SW480 (cell line): ENCODE data around the gene UNKL.

Experiments
- DNase-seq: peaks from one replicate; pipeline ENCODE4 v3.0.0-alpha.2; 2016; ENCODE audit warnings: low spot score

Gene UNKL

DNA sequence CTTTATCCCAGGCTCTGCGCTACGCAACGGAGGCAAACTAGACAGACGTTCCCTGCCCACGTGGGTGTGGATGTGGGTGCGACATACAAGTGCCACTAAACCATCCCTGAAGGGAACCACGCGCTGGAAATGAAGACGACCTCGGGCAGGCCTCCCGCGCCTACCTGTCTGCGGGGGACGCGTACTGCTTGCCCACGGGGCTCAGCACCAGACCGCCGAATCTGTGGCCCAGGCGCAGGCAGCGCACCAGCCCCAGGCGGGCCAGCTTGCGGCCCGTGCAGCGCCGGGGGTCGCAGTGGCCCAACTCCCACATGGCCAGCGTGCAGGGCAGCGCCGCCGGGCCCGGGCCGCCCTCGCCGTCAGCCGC is 63.3 kb downstream of the UNKL start:
- DNase-seq, result no peak

DNA sequence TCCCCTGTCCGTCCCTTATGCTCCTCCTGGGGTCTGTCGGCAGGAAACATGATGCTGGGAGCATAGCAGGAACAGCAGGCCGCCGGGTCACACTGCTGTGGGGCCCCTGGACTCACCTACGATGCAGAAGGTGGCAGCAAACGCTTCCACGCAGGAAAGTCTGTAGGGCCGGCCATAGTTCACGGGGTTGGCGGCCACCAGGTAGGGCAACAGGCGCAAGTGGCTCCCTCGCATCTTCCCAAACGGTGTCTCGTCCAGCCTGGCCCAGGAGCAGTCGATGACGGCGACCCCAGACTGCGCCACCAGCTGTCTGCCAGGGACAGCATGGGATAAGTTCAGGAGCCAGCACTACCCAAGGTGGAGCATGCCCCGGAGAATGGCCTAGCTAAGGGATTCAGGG is 63.8 kb downstream of the UNKL start:
- DNase-seq, result no peak

DNA sequence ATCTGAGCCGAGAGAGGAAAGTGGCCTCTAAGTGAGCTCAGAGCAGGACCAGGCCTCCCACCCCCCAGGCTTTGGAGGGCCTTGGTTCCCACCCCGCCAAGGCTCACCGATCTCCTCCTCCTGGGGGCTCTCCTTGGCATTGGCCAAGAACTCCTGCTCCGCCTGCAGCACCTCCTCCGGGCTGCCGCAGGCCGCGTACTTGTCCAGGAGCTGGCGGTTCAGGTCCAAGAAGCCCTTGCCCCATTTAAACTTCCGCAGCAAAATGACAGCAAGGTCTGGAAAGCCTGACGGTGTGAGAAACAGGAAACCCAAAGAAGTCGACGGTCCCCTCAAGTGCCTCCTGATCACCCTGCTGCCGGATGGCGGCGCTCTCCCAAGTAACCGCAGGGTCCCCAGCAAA is 64.6 kb downstream of the UNKL start:
- no peak for DNase-seq

DNA sequence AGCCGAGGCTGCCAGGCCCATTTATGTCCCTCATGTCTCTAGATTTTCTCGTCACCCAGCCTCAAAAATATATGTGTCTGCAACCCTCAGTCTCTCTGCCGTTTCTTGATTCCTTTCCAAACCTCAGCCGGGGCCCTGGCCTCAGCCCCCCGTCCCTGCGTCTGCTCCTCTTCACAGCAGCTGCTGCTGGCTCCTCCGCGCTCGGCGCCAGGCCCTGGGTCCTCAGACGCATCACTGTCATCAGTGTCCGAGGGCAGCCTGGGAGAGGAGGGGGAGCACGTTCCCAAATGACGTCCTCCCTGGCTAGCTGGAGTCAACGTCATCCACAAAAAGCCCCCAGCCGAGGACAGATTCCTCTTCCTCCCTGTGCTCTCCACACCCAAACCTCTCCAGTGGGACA is 65.2 kb downstream of the UNKL start:
- DNase-seq, result no peak

DNA sequence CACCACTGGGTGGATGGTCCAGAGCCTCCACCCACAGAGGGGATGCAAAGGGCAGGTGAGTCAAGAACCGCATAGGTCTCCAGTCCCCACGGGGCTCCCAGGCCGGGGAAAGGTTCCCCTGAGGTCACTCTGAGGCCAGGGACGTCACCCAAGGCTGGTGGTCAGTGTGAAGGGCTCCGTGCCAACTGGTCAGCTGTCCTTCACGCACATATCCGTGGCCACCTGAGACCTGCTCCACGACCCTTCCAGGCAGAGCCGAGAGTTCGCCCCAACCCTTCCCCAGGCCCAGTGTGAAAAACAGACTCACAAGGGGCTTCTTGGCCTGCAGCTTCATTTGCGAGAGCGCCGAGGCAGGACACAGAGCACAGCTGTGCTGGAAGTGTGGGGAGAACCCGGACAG is 65.6 kb downstream of the UNKL start:
- DNase-seq, result no peak

DNA sequence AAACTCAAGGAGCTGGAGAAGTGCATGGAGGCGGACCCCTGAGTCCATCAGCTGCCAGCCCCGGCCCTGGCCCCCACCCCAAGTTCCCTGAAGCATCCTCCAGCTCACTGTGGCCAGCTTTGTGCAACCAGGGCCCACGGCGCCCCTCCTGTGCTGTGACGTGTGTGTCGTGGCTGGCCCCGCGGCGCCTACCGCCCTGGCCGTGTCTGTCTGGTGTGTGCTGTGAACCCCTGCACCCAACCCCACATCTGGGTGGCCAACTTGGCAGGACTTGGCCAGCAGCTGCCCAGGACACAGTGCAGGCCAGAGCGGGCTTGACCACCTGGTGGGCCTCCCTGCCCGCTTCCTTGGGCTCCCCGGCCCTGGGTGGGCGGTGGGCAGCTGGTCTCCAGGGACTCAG is 66.1 kb downstream of the UNKL start:
- no peak for DNase-seq

DNA sequence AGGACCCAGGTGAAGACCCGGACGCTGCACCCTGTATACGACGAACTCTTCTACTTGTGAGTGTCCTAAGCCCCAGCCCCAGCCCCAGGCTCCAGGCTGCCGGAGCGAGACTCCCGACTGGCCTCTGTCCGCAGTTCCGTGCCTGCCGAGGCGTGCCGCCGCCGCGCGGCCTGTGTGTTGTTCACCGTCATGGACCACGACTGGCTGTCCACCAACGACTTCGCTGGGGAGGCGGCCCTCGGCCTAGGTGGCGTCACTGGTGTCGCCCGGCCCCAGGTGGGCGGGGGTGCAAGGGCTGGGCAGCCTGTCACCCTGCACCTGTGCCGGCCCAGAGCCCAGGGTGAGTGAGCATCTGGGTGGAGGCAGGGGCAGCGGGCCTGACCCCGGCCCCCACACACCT is 66.5 kb downstream of the UNKL start:
- no peak for DNase-seq

DNA sequence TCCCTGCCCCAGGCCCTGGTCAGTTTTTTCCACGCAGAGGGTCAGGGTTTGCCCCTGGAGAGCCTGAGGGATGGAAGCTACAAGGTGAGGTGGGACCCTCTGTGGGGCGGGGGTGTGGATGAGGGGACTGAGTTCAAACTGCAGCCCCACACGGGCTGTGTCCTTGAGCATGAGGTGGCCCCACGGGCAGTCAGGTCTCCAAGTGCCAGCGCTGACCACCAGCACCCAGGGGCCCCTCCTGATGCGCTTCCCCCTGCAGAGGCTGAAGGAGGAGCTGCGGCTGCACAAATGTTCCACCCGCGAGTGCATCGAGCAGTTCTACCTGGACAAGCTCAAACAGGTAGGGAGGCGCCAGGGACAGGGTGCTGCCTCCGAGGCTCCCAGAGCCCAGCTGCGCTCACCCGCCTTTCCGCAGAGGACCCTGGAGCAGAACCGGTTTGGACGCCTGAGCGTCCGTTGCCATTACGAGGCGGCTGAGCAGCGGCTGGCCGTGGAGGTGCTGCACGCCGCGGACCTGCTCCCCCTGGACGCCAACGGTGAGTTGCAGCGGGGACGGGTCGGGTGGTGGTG is 67.1 kb downstream of the UNKL start:
- DNase-seq, result no peak

DNA sequence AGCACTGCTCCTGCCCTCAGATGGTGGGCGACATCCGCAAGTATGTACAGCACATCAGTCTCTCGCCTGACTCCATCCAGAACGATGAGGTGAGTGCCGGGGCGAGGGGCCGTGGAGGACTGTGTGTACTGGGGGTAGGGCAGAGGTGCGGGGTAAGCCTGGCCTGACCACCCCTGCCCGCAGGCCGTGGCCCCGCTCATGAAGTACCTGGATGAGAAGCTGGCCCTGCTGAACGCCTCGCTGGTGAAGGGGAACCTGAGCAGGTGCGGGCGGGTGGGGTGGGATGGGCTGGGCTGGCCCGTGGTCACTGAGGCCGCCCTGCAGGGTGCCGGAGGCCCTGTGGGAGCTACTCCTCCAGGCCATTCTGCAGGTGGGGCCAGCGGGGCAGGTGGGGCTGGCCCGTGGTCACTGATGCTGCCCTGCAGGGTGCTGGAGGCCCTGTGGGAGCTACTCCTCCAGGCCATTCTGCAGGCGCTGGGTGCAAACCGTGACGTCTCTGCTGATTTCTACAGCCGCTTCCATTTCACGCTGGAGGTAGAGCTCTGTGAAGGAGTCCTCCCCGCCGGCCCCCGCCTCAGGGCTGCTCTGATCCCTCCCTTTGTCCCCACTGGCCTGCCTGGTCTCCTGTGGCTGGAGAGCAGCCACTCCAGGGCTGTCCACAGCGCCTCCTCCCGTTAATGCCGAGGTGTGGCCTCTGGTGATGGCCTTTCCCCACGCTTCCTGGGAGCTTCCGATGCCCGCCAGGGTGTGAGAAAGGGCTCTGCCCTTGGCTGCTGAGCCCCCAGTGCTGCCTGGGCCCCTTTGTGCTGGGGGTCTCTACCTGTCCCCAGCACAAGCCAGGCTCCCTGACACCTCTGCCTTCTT is 67.8 kb downstream of the UNKL start:
- no peak for DNase-seq

DNA sequence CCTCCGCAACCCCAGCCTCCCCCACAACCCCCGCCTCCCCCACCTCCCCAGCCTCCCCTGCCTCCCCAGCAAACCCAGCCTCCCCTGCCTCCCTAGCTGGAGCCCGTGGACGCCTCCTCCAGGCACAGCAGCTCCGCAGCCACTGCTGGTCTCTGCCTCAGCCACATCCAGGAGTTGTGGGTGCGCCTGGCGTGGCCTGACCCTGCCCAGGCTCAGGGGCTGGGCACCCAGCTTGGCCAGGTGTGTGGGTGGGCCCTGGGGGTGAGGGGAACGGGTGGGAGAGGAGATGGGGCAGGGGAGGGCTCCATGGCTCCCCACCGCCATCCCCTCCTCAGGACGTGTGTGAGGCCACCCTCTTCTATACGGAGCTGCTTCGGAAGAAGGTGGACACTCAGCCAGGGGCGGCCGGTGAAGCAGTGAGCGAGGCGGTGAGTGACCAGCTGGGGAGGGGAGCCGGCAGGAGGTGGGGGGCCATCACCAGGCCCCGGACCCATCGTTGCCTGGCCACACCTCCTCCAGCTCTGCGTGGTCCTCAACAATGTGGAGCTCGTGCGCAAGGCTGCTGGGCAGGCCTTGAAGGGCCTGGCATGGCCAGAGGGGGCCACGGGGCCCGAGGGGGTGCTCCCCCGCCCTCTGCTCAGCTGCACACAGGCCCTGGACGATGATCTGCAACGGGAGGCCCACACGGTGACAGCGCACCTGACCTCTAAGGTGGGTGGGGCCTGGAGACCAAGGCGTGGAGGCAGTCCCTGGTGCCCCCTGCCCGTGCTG is 68.7 kb downstream of the UNKL start:
- no peak for DNase-seq

DNA sequence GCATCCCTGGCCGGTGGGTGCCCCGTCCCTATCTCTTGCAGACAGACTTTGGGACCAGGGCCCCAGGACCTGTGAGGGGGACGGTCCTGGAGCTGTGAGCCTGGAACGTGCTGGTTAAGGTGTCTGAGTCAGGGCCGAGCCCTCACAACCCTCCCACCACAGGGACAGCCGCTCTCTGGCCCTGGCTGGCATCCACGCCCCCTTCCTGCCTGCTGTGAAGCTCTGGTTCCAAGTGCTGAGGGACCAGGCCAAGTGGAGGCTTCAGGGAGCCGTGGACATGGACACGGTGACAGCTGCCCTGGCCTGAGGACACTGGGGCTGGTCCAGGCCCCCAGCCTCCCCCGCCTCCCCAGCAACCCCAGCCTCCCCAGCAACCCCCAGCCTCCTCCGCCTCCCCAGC is 69.4 kb downstream of the UNKL start:
- no peak for DNase-seq

DNA sequence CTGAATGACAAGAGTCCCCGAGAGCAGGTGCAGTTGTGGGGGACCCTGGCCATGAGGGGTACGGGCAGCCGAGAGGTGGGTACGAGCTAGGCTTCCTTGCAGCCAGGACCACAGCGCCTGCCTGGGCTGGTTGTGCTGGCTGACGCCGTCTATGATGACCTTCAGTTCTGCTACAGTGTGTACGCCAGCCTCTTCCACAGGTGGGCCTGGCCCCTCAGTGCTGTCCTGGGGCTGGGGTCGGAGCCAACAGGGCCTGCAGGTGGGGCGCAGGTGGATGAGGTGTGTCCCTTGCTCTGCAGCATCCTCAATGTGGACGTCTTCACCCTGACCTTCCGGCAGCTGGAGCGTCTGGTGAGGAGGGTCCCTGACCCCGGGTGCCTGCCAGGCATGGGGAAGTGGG is 70.0 kb downstream of the UNKL start:
- no peak for DNase-seq

DNA sequence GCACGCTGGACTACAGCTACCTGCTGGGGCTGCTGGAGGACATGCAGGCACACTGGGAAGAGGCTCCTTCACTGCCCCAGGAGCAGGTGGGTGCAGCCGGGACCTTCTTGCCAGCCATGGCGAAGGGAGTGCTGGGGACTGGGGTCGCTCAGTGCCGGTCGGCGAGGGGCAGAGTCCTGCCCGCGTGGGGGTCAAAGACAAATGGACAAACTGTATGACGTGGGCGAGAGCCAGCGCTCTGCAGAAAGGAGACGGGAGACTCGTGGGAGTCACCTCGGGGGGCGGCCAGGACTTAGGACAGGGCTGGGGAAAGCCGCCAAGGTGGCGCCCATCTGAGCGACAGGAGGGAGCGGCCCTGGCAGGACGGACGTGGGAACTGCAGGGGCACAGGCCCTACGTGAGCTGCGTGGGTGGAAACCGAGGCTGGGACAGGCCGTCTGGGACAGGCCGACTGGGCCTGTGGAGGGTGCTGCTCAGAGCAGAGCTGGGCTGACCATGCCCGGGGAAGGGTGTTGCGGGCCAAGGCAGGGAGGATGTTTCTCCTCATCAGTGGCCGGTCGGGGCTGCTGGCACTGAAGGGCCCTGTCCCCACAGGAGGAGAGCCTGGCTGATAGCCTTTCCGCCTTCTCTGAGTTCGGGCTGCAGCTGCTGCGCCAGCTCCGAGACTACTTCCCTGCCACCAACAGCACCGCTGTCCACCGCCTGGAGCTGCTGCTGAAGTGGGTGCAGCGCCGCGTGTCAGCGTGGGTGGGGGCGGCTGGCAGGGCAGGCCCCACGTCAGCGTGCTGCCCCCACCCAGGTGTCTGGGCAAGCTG is 70.9 kb downstream of the UNKL start:
- no peak for DNase-seq

DNA sequence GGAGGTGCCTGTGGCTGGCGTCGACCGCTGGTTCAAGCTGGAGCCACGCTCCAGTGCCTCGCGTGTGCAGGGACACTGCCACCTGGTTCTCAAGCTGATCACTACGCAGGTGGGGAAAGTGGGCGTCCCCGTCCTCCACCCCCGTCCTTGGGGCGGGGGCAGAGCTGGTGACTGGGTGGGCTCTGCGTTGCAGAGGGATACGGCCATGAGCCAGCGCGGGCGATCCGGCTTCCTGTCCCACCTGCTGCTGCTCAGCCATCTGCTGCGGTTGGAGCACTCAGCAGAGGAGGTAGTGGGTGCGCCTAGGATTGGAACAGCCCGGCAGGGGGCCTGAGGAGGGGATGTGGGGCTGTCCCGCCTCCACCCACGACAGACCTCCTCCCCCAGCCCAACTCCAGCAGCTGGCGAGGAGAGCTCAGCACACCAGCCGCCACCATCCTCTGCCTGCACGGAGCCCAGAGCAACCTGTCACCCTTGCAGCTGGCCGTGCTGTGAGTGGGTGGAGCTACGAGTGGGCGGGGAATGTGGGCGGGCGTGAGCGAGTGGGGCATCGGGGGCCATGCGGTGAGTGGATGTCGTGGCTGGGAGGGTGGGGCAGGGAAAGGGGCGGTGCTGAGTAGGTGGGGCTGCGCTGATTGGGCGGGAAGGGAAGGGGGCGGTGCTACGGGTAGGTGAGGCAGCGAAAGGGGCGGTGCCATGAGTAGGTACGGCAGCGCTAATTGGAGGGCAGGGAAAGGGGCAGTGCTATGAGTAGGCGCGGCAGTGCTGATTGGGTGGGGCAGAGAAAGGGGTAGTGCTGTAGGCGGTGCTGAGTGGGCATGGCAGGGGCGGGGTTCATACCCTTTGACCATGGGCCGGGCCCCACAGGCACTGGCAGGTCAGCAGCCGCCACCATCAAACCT is 71.7 kb downstream of the UNKL start:
- DNase-seq, result peak; percentile 99

DNA sequence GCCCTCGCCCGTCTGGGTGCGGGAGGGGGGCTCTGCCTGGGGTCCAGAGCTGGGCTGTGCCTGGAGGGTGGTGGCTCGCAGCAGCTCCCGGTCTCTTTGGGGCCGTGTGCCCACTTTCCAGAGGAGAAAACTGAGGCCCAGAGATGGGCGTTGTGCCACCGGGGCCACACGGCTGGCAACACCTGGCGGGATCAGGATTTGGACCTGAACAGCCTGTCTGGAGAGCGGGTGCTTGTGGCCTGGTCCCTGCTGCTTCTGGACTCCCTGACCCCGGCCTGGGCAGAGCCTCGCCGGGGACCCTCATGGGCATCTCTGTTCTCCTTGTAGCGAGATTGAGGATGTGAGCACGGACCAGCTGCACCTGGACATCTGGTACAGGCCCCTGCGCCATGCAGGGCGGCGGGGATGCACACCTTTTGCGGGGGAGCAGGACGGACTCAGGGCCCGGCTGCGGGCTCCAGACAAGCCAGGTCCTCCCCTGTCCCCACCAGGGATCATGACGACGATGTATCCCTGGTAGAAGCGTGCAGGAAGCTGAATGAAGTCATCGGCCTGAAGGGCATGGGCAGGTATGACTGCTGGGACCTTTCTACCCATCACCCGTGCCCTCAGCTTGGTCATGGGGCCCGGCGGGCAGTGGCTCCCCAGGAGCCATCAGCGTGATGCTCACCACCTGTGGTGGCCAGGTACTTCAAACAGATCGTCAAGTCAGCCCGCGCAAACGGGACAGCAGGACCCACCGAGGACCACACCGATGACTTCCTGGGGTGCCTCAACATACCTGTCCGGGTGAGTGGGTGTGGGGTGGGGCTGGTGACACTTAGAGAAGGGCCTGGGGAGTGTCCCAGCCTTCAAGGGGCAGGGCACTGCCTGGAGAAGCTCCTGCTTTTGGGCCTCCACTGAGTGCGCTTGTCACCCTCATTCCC is 72.7 kb downstream of the UNKL start:
- DNase-seq, result no peak

DNA sequence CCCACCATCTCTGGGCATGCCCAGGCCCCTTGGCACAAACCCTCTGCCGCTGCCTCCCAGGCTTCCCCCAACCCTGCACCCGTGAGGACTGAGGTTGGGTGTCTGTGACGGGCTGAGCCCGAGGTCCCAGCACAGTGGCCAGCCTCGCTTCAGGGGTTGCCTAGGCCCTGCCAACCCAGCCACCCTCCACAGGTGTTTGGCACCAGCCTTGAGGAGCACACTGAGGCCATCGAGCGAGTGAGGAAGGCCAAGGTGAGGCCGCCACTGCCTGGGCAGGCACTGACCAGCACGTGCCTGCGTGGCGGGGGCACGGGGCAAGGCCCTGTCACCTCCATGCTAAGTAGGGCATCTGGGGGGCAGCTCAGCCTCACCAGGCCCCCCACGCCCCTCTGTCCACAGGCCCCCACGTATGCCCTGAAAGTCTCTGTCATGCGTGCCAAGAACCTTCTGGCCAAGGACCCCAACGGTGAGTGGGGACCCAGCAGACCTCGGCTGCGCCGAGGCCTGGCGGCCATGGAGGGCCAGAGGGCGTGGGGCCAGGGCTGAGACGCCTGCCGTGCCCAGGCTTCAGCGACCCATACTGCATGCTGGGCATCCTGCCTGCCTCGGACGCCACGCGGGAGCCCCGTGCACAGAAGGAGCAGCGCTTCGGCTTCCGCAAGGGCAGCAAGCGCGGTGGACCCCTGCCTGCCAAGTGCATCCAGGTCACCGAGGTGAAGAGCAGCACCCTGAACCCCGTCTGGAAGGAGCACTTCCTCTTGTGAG is 73.6 kb downstream of the UNKL start:
- no peak for DNase-seq

DNA sequence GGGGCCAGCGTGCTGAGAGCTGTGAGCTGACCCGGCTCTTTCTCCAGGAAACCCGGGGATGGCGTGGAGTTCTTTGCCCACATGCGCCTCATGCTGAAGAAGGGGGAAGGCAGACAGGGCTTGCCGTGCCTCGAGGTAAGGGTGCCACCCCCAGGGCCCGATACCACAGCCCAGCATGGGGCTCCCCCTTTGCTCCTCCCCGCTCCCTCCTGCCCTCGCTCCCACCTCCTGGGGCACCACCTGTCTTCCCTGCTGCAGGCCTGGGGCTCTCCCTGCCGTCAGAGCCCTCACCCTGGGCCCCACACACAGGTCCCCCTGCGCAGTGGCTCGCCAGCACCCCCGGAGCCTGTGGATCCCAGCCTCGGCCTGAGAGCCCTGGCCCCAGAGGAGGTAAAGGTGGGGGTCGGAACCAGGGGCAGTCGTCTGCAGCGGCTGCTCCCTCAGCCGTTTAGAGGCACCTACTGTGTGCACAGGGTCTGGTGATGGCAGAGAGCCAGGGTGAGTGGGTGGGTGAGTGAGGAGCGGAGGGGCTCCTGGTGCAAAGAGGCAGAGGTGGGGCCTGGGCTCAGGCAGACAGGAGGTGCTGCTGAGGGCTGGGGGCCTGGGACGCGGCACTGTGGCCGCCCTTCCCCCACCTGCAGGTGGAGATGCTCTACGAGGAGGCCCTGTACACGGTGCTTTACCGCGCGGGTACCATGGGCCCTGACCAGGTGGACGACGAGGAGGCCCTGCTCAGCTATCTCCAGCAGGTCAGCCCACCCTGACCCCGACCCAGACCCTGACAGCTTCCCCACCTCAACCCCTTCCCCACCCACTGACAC is 75.4 kb downstream of the UNKL start:
- DNase-seq, result no peak

DNA sequence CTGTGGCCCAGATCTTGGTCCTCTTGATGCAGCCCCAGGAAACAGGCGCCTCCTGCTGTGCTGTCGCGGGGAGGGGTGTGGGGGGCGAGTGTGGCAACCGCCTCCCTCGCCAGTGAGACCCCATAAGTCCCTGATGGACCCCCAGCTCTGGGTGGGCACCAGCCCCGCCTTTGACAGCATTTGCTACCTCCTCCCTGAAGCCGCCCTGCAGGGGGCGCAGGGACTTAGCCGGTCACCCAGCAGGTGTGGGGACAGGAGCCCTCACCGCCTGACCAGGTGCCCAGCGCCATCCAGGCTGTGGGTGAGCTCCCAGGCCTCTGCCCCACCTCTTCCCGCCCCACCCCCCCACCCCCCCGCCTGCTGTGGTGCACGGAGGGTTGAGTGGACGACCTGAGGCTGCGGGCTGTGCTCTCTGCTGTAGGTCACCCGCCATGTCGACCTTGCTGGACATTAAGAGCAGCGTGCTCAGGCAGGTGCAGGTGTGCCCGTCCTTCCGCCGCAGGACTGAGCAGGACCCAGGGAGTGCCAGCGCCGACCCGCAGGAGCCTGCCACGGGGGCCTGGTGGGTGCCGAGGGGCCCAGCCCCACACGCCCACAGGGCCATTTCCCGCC is 76.3 kb downstream of the UNKL start:
- DNase-seq, result peak; percentile 54
